ENCODE results near the gene THEM4.
"Not testable (repeated sequence)": the region's sequence is repeated elsewhere in the genome, so short reads cannot be mapped to it uniquely, and the experiment has no call there.

DNA sequence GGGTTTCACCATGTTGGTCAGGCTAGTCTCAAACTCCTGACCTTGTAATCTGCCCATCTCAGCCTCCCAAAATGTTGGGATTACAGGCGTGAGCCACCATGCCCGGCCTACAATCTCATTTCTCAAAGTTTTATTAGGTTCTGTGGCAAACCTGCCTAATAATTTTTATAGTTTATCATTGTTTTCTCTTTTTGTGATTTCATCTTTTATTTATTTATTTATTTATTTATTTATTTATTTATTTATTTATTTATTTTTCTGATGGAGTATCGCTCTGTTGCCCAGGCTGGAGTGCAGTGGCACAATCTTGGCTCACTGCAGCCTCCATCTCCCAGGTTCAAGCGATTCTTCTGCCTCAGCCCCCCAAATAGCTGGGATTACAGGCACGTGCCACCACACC is 24.4 kb downstream of the THEM4 start:
- not testable (repeated sequence) for TF ChIP-seq CTCF, EP300 (IDR thresholded peaks at IDR 0.05)
